Testis (tissue), 3 donors: ENCODE measurements around the gene COL6A1. TPM values are rescaled to one million over a fixed set of nuclear protein-coding genes. Genes with fewer than 3 reads are reported as not detected.

Source experiments
- DNase-seq: peaks from one replicate; pipeline ENCODE4 v3.0.0-alpha.2; 2019
- H3K27ac ChIP-seq, 2 donors: fragments of 200-600 bp; sonication (generic); one replicate each; pipeline ENCODE4 v1.5.1; 2019
- H3K27me3 ChIP-seq: fragments of 200-600 bp; sonication (generic); one replicate; pipeline ENCODE4 v1.5.1; 2019
- H3K36me3 ChIP-seq: fragments of 200-600 bp; sonication (generic); one replicate; pipeline ENCODE4 v1.5.1; 2017; ENCODE audit warnings: low read depth; ENCODE audit errors: missing control alignments
- H3K4me1 ChIP-seq: fragments of 200-600 bp; sonication (generic); one replicate; pipeline ENCODE4 v1.5.1; 2019
- H3K4me3 ChIP-seq, 2 donors: fragments of 200-600 bp; sonication (generic); one replicate each; pipeline ENCODE4 v1.5.1; 2017 to 2019
- H3K9me3 ChIP-seq: fragments of 200-600 bp; sonication (generic); one replicate; pipeline ENCODE4 v1.5.1; 2017
- POLR2A ChIP-seq: fragments of 450-650 bp; IDR thresholded peaks from one replicate; pipeline ENCODE4 v1.6.1; 2017; ENCODE audit warnings: antibody characterized with exemption, mild to moderate bottlenecking, moderate library complexity
- WGBS, 2 donors: methylation state at CpG; one replicate each; pipeline ENCODE4 v1.1.5; 2018; 5-methylcytosine and 5-hydroxymethylcytosine counted together
- intact Hi-C: fragments of 100-400 bp; cut with DNase I; formaldehyde crosslinking; loops from one replicate; pipeline ENCODE4 v1.15.1; 2023; ENCODE audit warnings: low total_unique reads
- polyA plus RNA-seq: library from polyadenylated mRNA; stranded (reverse); fragments of 350-450 nt; fragmentation: Illumina TruSeq; extraction: RNeasy Lipid Tissue Mini Kit (QIAGEN cat#74804); gene quantifications from one replicate; pipeline ENCODE4 v1.2.3, GENCODE V29; 2014; ENCODE audit warnings: low read depth, low replicate concordance; ENCODE audit not compliant: insufficient read depth
- total RNA-seq, 2 donors: library from RNA; depleted of rRNA; stranded (reverse); fragments of >200 nt; gene quantifications; one replicate each; pipeline ENCODE4 v1.2.3, GENCODE V29; 2016
- TF ChIP-seq, protein P1 (sequence below), 3 experiments: fragments of 450-650 bp in 2 of 3; fragments of 200-600 bp in 1 of 3; sonication (generic) in 1 of 3; IDR thresholded peaks; one replicate each; pipeline ENCODE4 v1.5.1; 2016 to 2019; ENCODE audit warnings: antibody characterized with exemption in 3 of 3, mild to moderate bottlenecking in 2 of 3, moderate library complexity in 1 of 3

Gene COL6A1
- total and polyA plus RNA-seq, 3 donors from 2014 or later: 166 to 197 (median 178) TPM

DNA sequence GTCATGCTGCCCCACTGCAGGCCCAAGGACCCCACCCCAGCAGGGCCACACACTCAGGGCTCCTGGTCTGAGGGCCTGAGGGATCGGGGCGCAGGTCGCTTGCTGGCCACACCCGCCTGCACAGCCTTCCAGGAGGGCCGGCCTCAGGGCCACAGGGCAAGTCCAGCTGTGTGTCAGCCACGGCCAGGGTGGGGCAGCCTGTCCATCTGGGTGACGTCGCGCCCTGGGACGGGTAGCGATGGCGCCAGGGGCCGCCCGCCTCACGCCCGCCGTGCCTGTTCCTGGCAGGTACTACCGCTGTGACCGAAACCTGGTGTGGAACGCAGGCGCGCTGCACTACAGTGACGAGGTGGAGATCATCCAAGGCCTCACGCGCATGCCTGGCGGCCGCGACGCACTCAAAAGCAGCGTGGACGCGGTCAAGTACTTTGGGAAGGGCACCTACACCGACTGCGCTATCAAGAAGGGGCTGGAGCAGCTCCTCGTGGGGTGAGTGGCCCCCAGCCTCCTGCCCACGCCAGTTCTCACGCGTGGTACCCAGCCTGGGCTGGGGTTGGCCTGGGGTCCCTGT lies 2.5 kb downstream of the COL6A1 start:
- H3K36me3 ChIP-seq: no peaks in the 10 kb centered on the region
- peaks cover 7% of the 10 kb centered on the region for H3K4me1 ChIP-seq
- no peak for DNase-seq
- 86% methylated on average over 9 to 24 of the region's 38 CpGs for WGBS, 2 donors
- no peak overlapping the region for H3K4me3 ChIP-seq
- H3K27me3 ChIP-seq: no peaks in the 10 kb centered on the region
- TF ChIP-seq, protein P1, sequence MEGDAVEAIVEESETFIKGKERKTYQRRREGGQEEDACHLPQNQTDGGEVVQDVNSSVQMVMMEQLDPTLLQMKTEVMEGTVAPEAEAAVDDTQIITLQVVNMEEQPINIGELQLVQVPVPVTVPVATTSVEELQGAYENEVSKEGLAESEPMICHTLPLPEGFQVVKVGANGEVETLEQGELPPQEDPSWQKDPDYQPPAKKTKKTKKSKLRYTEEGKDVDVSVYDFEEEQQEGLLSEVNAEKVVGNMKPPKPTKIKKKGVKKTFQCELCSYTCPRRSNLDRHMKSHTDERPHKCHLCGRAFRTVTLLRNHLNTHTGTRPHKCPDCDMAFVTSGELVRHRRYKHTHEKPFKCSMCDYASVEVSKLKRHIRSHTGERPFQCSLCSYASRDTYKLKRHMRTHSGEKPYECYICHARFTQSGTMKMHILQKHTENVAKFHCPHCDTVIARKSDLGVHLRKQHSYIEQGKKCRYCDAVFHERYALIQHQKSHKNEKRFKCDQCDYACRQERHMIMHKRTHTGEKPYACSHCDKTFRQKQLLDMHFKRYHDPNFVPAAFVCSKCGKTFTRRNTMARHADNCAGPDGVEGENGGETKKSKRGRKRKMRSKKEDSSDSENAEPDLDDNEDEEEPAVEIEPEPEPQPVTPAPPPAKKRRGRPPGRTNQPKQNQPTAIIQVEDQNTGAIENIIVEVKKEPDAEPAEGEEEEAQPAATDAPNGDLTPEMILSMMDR (IDR thresholded peaks at IDR 0.05): no peak
- TF ChIP-seq POLR2A: no peak
- intact Hi-C loops: no loop called here
- no peaks in the 10 kb centered on the region for H3K9me3 ChIP-seq
- H3K27ac ChIP-seq: peak overlapping the region in 1 of 2 donors; percentile 87

- intact Hi-C loops: no loop called here
- H3K36me3 ChIP-seq: no peaks in the 10 kb centered on the region
- no peak overlapping the region for H3K4me3 ChIP-seq
- H3K9me3 ChIP-seq: no peaks in the 10 kb centered on the region
- H3K4me1 ChIP-seq: peaks cover 7% of the 10 kb centered on the region
- WGBS, 2 donors: 94 to 96% methylated on average over 3 of the region's 3 CpGs
- H3K27me3 ChIP-seq: no peaks in the 10 kb centered on the region
- TF ChIP-seq, protein P1 (IDR thresholded peaks at IDR 0.05): no peak
- TF ChIP-seq POLR2A: no peak
- DNase-seq: no peak
- H3K27ac ChIP-seq: peak overlapping the region in 1 of 2 donors; percentile 87
These were observed 3.1 kb downstream of the COL6A1 start for GRCh38 chr21:45984584-45985095.

- 94 to 95% methylated on average over 27 to 37 of the region's 37 CpGs for WGBS, 2 donors
- no peak overlapping the region for H3K4me3 ChIP-seq
These were observed 4.1 kb downstream of the COL6A1 start for GRCh38 chr21:45985471-45986315.

DNA sequence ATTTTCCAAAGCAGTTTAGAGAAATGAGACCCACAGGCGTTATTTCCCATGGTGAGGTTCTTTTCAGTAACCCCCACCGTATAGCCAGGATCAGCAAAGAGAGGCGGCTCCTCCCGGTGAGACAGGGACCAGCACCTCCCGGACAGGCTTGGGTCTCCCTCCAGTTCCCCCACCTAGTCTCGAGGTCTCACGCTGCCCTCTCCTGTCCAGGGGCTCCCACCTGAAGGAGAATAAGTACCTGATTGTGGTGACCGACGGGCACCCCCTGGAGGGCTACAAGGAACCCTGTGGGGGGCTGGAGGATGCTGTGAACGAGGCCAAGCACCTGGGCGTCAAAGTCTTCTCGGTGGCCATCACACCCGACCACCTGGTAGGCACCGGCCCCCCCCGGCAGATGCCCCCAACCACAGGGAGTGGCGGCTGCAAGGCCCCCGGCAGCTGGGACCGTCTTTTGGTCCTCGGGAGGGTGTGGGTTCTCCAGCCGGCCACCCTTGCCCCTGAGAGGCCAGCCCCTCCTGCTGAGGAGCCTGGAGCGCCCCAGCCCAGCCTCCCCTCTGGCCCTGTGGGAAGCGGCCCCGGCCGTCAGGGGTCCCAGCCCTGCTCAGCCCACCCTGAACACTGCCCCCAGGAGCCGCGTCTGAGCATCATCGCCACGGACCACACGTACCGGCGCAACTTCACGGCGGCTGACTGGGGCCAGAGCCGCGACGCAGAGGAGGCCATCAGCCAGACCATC lies 4.9 kb downstream of the COL6A1 start:
- intact Hi-C loops: no loop called here
- no peaks in the 10 kb centered on the region for H3K36me3 ChIP-seq
- no peaks in the 10 kb centered on the region for H3K27me3 ChIP-seq
- H3K4me3 ChIP-seq: no peak overlapping the region
- peaks cover 4% of the 10 kb centered on the region for H3K4me1 ChIP-seq
- WGBS, 2 donors: 94 to 96% methylated on average over 30 to 36 of the region's 36 CpGs
- TF ChIP-seq POLR2A: no peak
- TF ChIP-seq, protein P1 (IDR thresholded peaks at IDR 0.05): no peak
- no peak overlapping the region for H3K27ac ChIP-seq
- no peak for DNase-seq
- no peaks in the 10 kb centered on the region for H3K9me3 ChIP-seq

More at GRCh38 chr21:45985471-45986315, 4.1 kb downstream of the COL6A1 start:
- no peak for DNase-seq
- no peaks in the 10 kb centered on the region for H3K9me3 ChIP-seq
- H3K4me1 ChIP-seq: peaks cover 7% of the 10 kb centered on the region
- H3K36me3 ChIP-seq: no peaks in the 10 kb centered on the region
- intact Hi-C loops: no loop called here
- peak overlapping the region in 1 of 2 donors; percentile 14 for H3K27ac ChIP-seq
- TF ChIP-seq, protein P1 (IDR thresholded peaks at IDR 0.05): no peak
- TF ChIP-seq POLR2A: no peak
- no peaks in the 10 kb centered on the region for H3K27me3 ChIP-seq
